C4-2B (cell line): ENCODE measurements around the gene GCSAM.

Experiments used
- CTCF ChIP-seq: fragments of 450-650 bp; conservative IDR thresholded peaks from 2 replicates; pipeline ENCODE4 v1.5.1; 2017; ENCODE audit warnings: mild to moderate bottlenecking
- ZFX ChIP-seq: fragments of 450-650 bp; IDR thresholded peaks from 2 replicates; pipeline ENCODE4 v1.6.1; 2017

GRCh38 chr3:112104774-112105173, 28.3 kb downstream of the GCSAM start:
- TF ChIP-seq CTCF (no peak), ZFX (no peak)
